ENCODE data around the gene ARMC9.

DNA sequence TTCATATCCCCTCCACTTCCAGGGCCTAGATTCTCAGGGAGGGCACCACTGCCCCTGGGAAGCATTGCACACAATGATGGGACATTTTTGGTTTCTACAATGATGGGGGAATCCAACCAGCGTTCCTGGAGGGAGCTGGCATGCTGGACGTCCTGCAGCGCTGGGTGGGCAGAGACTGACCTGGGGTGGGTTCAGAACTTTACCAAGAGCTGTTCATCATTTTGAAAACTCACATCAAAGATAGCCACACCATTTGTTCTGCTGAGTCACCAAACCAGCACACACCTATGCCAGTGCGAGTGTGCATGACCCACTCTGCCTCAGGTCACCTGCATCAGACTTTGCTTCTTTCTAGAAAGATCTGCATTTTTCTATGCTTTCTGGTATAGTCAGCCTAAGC lies 14.1 kb upstream of the ARMC9 start:
- TF ChIP-seq ZFP3 (CRISPR knock-in tag; IDR thresholded peaks at IDR 0.05): no peak
- TF ChIP-seq RARB (CRISPR knock-in tag; IDR thresholded peaks at IDR 0.05): no peak
- no peak for TF ChIP-seq ZFP30 (CRISPR knock-in tag; IDR thresholded peaks at IDR 0.05)
- TF ChIP-seq, protein P1, sequence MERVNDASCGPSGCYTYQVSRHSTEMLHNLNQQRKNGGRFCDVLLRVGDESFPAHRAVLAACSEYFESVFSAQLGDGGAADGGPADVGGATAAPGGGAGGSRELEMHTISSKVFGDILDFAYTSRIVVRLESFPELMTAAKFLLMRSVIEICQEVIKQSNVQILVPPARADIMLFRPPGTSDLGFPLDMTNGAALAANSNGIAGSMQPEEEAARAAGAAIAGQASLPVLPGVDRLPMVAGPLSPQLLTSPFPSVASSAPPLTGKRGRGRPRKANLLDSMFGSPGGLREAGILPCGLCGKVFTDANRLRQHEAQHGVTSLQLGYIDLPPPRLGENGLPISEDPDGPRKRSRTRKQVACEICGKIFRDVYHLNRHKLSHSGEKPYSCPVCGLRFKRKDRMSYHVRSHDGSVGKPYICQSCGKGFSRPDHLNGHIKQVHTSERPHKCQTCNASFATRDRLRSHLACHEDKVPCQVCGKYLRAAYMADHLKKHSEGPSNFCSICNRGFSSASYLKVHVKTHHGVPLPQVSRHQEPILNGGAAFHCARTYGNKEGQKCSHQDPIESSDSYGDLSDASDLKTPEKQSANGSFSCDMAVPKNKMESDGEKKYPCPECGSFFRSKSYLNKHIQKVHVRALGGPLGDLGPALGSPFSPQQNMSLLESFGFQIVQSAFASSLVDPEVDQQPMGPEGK (CRISPR knock-in tag; IDR thresholded peaks at IDR 0.05; ENCODE audit: borderline replicate concordance): no peak
- no peak for TF ChIP-seq ZNF565 (CRISPR knock-in tag; conservative IDR thresholded peaks at IDR 0.05; ENCODE audit: low read depth)
- TF ChIP-seq ZNF70 (CRISPR knock-in tag; IDR thresholded peaks at IDR 0.05): no peak
- no peak for TF ChIP-seq ZC3H10 (CRISPR knock-in tag; IDR thresholded peaks at IDR 0.05)
- TF ChIP-seq PPARA (CRISPR knock-in tag; IDR thresholded peaks at IDR 0.05; ENCODE audit: borderline replicate concordance): no peak
- no peak for TF ChIP-seq ISL1 (CRISPR knock-in tag; IDR thresholded peaks at IDR 0.05)
- TF ChIP-seq ARNTL (CRISPR knock-in tag; IDR thresholded peaks at IDR 0.05; ENCODE audit: borderline replicate concordance, low read depth): no peak
- no peak for TF ChIP-seq BACH2 (CRISPR knock-in tag; IDR thresholded peaks at IDR 0.05; ENCODE audit: borderline replicate concordance)
- TF ChIP-seq ZNF8 (CRISPR knock-in tag; IDR thresholded peaks at IDR 0.05): no peak
